RKO (cell line): ENCODE results near the gene ACAP2.

ENCODE experiments used
- DNase-seq: peaks from one replicate; pipeline ENCODE4 v3.0.0-alpha.2; 2016; ENCODE audit warnings: low spot score

ACAP2 gene

DNA sequence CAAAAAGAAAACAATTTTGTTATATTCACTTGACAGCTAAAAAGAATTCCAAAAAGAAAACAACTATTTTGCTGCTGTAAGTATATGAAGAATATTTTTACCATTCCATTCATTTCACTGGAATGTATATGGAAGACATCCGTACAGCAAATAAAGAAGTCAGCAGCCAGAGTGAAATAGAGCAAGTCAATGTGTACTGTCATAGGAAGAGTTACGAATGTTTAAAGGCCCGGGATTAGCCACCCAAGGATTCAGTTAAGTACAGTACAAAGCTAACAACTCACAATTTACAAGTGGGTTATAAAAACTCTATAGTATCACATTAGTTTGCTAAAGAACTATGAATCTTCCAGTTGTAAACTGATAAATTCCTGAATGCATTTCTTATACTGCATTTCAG, 157.4 kb downstream of the ACAP2 start:
- DNase-seq, result no peak

DNA sequence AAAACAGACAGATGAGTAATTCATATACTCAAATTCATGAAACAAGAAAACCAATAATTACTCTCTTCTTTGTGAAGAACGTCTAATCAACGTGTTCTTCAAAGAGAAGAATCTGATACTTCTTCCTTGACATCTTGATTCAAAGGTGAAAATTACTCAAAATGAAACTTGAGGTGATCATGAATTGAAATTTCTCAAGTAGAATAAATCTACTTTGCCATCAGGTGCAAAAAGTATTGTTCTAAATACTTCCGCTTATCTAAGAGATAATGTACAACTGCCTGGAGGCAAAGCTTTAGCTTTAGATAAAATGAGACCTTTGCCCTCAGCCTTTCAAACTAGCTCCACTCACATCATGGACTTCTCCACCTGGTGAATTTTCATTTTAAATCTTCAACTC, 158.0 kb downstream of the ACAP2 start:
- no peak for DNase-seq

DNA sequence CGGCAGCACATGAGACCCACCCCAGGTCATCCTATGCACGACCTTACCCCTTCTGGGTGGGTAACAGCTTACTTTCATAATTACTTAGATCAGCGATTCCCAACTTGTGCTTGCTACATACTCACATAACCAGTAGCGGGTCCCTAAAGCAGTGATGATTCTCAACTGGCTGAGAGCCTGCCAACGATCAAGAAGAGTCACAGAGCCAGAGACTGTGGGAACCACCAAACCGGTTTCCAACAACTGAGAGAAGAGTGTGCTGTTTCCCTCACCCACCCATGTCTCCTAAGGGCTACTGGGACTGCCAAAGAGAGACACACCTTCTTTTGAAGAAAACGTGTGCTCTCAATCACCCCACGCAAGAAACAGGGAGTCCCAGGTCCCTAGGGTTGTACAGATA, 159.9 kb downstream of the ACAP2 start:
- no peak for DNase-seq

DNA sequence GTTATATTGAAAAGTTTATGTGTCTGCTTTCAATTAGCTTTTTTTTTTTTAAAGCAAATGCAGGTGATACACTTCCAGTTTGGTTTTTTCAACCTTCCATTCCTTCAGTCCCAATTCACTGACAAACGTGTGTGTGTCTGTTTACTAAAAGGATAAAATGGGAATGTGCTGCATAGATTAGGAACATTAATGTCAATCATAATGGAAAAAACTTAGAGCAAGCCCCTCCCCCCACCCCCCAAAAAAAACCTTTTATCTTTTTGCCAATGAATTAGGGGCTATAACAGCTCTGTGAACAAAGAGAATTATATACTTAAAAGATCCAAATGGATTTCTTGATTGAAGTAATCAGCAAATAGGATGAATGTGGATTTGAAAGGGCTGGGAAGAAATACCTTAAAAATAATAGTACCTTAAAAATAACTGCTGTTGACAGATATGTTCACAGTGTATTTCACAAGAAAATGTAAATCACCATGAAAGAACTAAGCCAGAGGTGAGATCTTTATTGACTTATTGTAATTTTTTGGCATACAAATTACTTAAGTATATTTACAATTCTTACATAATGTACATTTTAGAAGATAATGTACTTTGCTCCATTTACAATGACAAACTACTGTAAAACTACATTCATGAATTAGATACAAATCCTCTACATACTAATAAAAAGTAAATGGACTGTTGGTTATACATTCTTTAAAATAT, 168.4 kb downstream of the ACAP2 start:
- no peak for DNase-seq

DNA sequence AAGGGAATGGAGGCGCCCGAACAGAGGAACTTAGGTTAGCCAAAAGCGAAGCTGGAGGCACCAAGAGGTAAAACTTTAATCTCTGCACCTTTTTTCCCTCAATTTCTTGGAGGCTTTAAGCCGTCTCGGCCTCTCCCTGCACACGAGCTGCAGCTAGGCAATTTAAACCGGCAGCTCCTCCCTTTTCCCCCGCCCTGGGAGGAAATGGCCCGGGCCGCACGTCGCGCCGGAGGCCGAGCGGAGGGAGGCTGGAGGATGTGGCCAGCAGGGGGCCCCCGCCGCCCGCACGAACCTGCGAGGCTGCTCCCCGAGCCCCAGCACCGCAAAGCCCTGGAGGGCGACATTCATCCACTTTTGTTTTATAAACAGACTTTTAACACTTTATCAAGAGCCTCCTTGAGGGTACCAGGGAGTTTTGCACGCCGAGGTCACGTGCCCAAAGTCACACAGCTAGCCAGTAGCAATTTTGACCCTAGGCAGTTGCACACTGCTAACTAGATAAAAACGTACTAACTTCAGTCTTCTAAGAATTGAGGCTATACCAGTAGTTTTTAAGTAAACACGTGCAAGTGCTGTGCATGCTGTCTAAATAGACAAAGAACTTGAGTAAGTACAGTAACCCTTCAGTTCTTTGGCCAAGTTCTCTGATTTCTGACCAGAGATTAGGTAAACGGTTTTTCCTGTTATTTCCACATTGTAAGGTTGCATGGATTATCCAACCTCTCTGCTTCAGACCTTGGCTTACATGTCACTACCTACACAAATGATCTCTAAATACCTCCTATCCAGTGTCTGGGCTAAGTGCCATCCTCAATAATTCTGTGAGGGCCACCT, 171.2 kb downstream of the ACAP2 start:
- peak; percentile 88 for DNase-seq

DNA sequence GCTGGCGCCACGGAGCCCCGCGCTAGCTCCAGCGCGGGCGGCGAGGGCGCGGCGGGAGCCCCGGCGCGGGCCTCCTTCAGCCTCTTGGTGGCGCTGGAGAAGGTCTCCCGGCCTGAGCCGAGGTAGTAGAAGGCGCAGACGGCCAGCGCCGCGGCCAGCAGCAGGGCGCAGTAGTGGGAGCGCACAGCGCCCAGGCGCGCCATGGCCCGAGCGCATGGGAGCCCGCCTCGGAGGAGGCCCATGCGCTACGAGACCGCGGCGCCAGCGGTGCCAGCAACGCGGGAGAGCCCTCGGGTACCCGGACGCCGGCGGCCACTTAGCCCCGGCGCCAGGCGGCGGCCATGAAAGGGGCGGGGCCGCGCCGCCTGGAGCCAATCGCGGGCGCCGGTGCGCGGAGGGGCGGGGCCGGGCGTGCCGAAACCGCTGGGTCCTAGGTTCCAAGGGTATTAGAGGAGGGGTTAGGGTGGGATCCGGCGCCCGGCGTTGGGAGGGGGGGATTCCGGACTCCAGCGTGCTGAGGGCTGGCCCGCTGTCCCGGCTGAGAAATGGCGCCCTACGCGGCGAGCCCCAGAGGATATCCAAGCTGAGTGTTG, 171.9 kb downstream of the ACAP2 start, which contains the start of gene XXYLT1:
TSS of gene XXYLT1 (minus strand) at position 343 of the 593 bp plus-strand sequence. CDS start at position 242, 101 bp downstream.
- peak; percentile 85 for DNase-seq

DNA sequence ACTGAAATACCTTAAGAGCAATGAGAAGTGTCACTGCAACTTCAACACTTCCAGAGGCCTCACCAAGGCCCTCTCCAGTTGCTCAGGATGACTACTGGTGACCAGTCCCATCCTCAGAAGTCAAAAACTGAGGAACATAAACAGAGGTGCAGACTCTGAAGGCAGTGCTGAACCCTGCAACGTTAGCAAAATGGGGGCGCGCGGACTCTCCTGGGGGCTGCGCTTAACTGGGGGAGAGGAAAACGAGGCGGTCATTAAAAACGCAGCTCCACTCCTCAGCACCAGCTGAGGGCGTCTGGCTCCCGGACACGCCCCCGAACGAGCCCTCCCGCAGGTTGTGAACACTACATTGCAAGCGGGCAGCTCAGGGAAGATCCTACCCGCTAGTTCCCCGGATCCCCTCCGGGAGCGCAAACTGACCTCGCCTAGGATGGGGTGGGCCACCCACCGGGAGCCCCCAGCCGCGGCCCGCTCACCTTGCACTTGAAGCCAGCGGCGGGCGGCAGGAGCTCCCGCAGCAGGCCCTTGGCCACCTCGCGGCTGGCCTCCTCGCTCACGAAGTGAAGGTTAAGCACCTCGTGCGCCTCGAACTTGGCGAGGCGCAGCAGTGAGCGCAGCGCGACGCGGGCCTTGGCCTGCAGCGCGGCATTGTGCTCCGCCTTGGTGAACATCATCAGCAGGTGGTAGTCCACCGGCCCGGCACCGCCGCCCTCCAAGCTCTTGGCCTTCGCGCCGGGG, 172.6 kb downstream of the ACAP2 start:
- peak; percentile 60 for DNase-seq

DNA sequence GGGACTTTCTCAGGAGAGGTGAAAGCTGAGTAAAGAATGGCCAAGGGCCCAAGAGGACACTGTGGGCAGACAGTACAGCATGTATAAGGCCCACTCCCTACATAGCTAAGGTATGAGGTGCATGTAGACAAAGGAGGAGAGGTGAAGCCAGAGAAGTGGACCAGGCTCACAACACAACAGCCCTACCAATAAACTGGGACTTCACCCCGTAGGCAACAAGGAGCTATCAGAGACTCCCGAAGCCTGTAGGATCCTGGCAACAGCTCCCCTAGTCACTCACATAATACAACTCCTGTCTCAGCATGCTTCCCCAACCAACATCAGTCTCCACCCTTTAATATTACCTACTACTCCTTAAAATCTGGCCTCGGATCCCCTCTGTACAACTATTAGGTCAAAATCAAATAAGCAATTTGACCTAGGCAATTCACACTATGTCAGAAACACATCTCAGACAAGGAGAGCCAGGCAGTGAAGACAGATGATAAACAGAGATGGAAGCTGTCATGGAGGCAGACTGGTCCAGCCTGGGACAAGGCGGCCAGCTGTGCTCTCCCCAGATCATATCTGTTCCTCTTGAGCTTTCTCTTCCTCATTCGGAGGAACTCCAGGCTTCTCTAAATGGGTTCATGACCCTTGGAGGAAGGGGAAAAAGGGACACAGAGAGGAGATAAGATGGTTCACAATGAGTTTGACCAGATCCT, 173.3 kb downstream of the ACAP2 start:
- no peak for DNase-seq

DNA sequence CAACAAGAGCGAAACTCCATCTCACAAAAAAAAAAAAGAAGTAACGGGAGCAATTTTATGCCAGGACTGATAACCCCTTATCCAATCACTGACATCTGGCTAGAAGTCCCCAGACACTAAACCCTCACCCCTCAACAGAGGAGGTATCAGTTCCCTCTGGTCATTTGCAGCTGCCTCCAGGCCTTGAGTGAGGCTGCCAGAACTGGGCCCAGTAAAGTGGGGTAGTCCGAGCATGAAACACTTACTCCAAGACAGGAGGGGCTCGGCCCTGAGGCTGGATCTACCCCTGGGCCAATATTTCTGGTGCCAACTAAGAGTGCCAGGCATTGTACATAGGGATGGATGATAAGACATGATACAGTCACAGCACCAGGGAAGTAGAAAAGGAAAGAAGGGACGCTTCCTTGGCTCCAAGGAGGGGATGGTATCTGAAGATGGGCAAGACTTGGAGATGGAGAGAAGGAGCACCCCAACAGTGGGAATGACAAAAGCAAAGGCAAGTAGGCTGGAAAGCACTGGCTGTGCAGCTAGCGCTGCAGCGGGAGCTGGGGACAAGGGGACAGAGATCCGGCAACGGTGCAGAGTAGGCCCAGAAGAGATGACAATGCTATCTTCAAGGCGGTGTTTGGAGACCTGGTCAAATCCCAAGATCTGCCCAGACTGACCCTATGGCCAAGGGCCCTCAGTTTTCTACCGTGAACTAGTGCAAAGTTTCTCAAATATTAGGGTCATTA, 174.1 kb downstream of the ACAP2 start:
- DNase-seq, result no peak

DNA sequence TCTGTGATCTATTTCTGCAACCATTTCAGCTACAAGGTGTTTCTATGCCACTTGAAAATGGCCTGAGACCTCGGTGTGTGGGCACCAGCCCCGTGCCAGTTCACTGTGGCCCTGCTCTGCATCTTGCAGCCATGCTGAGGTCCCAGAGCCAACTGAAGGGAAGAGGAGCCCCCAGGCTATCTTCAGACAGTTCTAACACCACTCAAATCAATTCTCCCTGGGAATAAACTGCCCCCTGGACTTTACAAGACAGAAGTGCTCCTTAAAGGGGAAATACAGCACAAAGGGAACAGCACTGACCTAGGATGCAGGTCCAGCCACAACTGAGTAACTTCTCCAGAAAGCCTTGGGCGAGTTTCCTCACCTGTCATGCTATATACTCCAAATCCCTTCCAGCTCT, 175.7 kb downstream of the ACAP2 start:
- DNase-seq, result no peak

DNA sequence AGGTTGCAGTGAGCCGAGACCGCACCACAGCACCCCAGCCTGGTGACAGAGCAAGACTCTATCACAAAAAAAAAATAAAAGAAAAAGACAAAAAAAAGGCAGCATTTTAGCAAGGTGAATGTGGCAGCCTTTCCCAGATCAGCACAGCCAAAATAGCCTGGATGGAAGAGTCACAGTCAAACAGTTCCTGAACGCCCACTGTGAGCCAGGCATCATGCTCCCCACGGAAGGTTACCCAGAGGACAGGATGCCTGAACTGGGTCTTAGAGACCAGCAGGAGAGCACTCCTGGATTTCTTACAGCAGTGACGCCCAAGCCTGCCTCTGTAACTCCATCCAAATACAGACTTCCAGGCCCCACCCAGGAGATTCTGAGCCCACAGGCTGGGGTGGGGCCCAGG, 176.4 kb downstream of the ACAP2 start:
- DNase-seq, result no peak

DNA sequence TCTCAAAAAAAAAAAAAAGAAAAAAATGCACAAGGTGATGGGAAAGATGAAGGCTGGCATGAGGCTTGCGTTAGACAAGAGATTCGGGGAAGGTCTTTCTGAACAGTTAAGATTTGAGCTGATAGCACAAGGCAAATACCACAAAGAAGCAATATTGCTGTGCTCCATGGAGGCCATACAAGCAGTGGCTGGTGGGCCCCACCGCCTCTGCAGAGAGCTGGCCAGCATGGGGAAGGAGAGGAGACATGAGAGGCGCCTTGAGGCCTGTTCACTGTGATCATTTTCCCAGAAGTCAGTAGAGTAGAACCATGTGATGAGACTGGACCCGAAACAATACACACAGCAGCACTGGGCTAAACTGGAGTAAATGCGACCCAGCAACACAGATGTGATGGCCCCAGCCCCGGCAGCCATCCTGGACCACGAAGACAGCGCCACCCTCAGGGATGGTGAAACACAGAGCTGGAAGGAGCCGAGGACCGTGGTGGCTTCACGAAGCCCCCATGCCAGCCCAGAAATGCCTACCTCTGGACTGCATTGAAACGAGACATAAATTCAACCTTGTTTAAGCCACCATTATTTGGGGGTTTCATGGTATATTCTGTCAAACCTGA, 177.3 kb downstream of the ACAP2 start:
- DNase-seq, result no peak

DNA sequence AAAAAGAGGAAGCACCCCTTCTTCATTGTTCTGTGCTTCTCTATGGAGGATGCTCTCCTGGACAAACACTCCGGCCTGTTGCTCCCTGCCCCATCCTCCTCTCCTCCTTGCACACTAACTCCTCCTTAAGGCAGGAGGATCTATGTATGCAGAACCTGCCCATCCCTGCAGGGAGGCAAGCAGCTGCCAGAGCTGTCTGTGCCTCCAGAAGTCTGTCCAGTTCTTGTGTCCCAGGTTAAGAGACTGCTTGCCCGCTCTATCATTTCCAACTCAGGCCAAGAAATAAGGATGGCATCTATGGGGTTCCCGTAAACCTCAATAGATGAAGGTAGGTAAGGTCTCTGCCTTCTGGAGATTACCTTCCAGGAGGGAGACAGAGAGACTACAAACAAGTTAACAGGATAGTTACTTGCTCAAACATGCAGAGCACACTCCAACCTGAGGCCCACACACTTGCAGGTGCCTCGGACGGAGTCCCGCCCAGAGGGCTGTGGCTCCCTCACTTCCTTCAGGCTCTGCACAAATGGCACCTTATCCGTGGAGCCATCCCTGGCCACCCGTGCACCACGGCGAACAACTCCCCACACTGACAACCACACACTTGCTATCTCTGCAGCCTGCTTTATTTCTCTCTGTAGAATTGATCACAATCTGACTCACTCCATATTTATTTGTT, 178.8 kb downstream of the ACAP2 start:
- no peak for DNase-seq

DNA sequence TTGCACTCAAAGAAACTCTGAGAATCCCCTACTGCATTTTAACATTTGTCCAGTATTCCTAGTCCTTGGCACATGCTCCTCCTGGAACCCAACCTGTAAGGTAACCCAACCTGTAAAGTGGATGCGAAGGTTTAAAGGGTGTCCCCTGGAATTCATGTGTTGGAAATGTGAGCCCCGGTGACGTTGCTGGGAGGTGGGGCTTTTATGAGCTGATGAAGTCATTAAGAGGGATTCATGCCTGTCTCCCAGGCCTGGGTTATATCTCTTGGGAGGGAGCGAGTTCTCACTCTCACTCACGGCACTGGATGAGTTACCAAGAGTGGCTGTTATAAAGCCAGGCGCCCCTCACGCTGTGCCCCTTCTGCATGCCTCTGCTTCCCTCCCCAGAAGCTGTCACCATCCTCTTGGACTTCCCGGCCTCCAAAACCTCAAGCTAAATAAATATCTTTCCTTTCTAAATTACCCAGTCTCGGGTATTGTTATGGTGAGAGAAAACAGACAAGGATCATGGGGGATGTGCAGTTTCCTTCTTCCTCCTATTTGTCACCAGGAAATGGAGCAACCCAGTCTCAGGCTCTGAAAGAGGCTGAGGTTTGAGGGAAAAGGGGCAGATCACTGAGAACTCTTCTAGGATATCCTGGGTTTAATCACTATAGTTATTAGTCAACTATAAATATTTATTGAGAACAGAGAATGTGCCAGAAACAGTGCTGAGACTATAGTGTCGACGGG, 179.5 kb downstream of the ACAP2 start:
- no peak for DNase-seq

DNA sequence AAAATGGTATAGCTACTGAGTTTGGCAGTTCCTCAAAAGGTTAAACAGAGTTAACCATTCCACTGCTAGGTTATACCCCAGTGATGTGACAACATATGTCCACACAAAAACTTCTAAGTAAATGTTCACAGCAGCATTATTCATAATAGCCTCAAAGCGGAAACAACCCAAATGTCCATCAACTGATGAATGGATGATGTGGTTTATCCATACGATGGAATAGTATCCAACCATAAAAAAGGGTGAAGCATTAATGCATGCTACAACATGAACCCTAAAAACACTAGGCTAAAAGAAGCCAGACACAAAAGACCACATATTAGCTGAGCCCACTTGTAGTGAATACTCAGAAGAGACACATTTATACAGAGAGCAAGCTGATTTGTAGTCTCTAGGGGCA, 180.9 kb downstream of the ACAP2 start:
- no peak for DNase-seq

DNA sequence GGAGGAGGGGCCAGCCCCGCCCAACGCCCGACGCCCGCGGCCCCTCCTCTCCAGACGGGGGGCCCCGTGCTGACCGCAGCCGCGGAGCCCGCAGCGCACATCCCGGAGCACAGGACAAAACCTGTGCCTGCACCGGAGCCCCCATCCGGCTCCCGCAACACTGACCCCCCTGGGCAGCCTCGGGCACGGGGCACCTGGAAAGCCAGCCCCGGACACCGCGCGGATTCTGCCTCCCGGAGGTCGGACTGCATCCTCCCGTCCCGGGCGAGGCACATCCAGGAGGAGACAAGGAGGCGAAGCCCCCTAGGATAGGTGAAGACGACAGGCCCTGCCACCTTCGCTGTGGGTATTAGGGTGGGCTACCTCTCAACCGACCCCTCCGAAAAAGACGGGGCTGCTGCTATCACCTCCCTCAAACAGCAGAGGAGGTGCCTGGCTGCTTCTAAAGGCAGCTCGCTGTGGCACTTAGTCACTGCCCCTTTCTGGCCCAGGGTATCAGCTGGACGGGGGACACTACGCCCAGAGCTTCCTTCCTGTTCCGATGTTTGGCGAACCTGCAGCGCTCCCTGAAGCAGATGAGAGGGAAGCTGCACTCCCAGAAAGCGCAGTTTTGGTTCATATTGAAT, 182.4 kb downstream of the ACAP2 start:
- peak; percentile 58 for DNase-seq

DNA sequence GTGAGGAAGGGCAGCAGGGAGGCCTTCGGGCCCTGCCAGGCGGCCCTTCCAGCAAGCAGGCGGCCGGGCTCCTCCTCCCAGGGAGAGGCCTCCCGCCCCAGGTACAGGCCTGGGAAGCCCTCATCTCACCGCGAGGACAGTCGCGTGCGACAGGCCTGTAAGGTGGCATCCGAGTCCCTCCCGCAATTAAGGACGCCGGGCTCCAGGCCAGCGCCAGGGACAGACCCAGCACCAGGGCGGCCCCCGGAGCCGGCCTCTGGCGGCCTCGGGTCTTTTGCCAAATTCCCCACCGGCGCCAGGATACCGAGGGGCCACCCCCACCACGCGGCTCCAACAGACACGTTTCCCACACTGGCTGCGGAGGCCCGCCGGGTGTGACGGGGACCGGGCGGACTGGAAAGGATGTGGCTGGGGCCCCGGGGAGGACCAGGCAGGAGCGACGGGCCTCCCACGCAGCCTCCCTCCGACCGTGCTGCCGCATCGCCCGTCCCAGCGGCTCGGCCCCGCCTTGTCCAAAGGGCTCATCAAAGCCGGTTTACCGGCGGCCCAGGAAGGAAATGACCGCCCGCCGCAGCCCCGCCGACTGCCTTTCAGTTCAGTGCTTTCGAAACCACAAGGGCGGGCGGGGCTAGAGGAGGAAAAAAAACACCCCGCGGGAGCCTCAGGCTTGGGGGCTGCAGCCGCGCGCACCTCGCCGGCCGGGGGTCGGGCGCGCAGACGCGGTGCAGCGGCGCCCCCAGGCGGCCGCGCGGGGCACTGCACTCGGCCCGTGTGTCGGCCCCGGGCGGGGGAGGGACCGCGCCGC, 183.1 kb downstream of the ACAP2 start:
- peak; percentile 85 for DNase-seq

DNA sequence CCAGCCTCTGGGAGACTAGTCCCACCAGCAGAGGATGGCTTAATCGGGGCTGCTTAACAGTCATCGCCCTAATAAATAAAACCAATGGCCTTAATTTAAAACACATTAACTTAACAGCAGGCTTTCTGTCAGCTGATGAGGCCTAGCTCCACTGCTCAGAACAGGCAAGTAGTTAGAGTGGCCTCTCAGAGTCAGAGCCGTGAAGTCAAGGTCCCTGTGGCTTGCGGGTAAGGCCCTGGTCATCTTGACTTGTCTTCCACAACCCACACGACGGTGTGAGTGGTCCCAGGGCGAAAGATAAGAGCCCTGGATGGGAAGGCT, 183.7 kb downstream of the ACAP2 start:
- DNase-seq, result peak; percentile 52
